Hepatocyte (in vitro differentiated cells): Measurements from ENCODE around the gene TMC2.

Experiments
- CTCF ChIP-seq: fragments of 200-600 bp; sonication (generic); IDR thresholded peaks from 2 replicates; pipeline ENCODE4 v1.5.1; 2016; ENCODE audit warnings: antibody characterized with exemption, mild to moderate bottlenecking; ENCODE audit not compliant: poor library complexity
- EZH2 ChIP-seq: fragments of 200-600 bp; sonication (generic); IDR thresholded peaks from 2 replicates; pipeline ENCODE4 v1.6.1; 2016; ENCODE audit warnings: antibody characterized with exemption, mild to moderate bottlenecking, borderline replicate concordance
- EZH2phosphoT487 ChIP-seq: fragments of 200-600 bp; sonication (generic); IDR thresholded peaks from one replicate; pipeline ENCODE4 v1.6.1; 2018; ENCODE audit warnings: antibody characterized with exemption, mild to moderate bottlenecking, low read depth, moderate library complexity; ENCODE audit not compliant: unreplicated experiment, severe bottlenecking

DNA sequence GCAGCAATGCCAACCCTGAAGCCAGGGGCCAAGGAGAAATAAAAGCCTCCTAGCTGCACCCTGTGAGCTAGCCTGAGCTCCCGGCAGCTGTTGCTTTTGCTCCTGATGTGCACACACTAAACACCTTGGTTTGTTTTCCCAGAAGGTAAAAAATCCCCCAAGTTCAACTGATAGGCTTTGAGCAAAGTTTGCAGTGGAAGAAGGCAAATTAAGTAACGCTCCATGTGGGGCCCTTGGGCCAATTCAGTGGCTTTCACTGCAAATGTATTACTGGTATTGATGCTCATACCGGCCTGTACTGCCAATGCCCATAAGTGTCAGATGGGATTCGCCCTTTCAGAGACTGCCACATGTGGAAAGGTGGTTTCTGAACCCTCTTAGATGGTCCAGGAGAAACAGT is 137.1 kb downstream of the TMC2 start:
- TF ChIP-seq CTCF: no peak
- no peak for TF ChIP-seq EZH2
- TF ChIP-seq EZH2phosphoT487: no peak
